NK-92 (cell line): Measurements from ENCODE around the gene GREB1.
"Not testable (repeated sequence)": the region's sequence is repeated elsewhere in the genome, so short reads cannot be mapped to it uniquely, and the experiment has no call there.

ENCODE experiments used
- DNase-seq: peaks from one replicate; lab custom pipeline; 2025; ENCODE audit not compliant: unreplicated experiment; lab: John Stamatoyannopoulos, UW

GREB1 gene

GRCh38 chr2:11659851-11660250, 126.0 kb downstream of the GREB1 start:
- DNase-seq, result no peak

DNA sequence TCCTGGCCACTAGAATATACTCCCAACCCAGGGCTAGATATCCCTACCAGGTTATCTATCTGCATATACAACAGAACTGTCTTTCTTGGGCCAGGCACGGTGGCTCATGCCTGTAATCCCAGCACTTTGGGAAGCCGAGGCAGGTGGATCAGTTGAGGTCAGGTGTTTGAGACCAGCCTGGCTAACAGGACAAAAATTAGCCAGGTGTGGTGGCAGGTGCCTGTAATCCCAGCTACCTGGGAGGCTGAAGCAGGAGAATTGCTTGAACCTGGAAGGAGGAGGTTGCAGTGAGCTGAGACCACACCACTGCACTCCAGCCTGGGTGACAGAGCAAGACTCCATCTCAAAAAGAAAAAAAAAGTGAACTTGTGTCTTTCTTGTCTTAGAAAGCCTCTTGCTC, 126.6 kb downstream of the GREB1 start:
- DNase-seq, result not testable (repeated sequence)

DNA sequence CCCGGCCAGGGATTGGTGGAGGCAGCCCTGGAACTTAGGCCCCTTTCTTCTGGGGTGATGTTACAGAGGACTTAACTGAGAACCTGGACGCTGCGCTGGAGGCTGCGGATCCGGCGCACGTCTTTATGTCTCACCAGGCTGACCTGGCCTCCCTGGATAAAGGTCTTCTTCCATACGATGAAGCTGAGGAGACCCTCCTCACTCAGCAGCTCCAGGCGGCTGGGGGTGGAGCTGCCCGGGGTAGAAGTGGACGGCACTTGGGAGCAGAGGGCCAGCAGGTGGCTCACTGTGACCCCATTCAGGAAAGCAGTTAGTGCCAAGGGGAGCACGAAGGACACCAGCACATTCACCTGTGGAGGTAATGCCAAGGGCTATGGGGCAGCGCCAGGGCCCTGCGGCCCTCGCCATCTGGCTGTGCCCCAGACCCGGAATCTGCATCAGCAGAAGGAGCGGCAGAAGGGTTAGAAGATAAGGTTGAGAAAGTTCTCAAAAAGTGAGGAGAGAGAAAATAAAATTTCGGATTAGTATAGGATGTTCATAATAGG, 128.1 kb downstream of the GREB1 start:
- DNase-seq, result no peak

GRCh38 chr2:11662882-11663281, 129.0 kb downstream of the GREB1 start:
- DNase-seq, result no peak

DNA sequence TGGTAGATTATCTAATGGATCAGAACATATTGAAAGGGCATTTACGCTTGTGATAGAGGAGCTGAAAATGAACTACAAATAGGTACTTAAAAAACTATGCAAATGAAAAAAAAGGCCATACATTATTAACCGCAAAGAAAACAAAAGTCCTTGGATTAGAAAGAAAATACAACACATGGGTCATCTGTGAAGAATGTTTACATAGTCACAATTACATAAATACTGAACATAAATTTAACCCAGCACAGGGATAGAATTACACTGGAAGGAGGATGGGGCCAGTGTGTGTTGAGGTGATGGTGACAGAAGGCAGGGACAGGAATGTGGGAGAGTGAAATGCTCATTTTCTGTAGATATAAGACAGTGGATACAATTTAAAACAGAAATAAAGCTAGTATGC, 129.6 kb downstream of the GREB1 start:
- DNase-seq, result no peak

DNA sequence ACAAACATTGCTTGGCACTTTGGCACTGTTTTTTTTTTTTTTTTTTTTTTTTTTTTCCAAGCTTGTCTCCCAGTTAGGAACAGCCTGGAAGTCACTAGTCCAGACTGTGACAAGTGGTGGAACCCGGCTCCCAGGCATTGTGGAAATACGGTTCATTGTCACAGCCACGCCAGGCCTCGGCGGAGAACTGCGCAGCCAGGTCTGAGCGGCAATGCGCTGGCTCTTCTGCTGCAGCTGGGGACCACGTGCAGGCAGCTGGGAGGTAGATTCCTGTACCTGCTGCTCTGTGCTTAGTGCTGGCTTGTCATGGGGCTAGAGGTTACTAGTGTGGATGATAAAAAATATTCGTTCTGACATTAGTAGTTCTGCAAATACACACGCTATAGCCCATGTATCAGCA, 131.2 kb downstream of the GREB1 start:
- DNase-seq, result no peak

DNA sequence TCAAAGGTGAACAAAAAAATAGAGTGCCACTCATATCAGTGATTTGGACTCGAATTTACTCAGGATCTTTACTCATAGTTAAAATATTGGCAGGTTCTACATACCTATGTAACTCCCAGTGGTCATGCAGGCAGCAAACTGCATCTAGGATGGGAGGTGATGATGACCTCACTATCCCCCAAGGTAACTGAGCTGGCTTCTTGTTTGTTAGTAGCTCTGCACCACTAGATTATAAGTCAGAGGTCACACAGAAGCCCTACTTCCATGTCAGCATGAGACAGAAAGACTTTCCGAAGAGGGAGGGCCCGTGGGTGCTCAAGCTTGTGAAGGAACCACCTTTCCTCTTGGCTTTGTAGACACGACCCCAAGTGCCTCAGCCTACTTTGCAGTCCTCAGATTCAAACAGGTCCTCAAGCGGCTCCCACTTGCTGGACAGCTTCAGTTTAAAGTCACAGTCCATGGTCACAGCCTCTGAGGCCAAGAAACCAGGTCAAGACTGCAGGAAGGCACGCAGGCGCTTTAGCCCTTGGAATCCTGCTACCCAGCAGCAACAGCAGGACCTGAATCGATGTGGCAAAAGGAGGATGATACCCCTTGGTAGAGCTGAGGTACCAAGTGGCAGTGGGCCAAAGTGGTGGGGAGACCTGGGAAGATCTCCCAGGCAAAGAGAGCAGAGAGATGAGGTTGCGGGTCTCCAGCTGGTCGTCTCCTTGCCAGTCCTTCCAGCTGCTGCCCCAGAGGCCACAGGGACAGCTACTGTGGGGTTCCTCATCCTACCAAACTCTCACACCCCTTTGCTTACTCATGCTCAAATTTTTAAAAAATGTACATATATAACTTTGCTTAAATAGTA, 131.9 kb downstream of the GREB1 start:
- DNase-seq, result no peak

GRCh38 chr2:11667194-11667593, 133.3 kb downstream of the GREB1 start:
- no peak for DNase-seq

DNA sequence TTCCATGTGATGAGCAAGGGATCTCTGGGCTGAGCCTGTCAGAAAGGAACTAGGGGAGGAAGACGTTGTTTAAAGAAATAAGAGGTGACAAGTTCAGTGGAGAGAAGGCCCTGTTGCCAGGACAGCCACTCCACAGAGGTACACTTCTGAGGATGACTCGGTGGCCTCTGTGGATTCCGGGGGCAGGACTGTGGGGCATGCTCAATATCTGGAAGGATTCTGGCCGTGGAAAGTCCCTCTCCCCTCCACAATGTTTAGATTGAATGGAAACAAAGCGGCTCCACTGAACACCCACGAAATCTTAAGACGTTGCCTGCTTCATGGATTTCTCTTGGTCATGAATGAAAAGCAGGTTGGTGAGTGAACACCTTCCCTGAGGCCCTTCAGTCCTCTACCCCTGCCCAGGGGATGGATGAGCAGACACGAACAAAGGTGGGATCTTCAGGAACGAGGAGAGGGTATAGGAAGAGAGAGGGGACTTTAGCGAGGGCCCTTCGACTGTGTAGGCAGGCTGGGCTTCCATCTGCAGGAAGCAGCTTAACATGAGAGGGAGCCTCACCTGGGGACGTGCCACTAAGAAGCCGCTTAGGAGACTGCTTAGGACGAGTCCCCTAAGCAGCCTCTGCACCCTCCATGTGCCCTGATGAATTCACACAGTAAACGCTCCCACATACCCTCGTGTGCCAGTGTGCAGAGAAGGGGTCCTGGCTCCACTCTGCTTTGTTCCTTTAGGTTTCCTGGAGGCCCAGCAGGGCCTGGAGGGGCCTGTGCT, 134.2 kb downstream of the GREB1 start:
- DNase-seq, result no peak

- DNase-seq, result no peak
These were observed 135.8 kb downstream of the GREB1 start, which contains the start of gene NTSR2 for GRCh38 chr2:11669454-11670291. NTSR2 (minus strand) TSS chr2:11670195; CDS start chr2:11670129, 66 bp downstream.

DNA sequence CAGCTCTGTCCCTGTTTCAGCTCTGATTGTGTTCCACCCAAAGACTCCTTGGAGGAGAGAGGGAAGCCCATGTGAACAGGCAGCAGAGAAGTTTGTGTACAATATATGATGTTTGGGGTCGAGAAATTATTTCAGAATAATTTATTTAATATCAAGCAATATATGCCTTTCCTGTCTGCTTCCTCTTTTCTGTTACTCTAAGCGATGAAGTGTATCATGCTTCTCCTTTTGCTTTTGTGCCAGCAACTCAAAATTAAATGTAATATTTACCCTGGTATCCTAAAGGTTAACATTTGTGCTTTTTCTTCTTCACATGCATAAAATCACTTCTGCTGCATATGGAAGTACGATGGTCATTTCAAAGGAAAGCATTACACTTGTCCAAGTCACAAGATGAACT, 138.6 kb downstream of the GREB1 start:
- DNase-seq, result no peak

- DNase-seq, result no peak
These were observed 141.1 kb downstream of the GREB1 start for GRCh38 chr2:11674983-11675382.

DNA sequence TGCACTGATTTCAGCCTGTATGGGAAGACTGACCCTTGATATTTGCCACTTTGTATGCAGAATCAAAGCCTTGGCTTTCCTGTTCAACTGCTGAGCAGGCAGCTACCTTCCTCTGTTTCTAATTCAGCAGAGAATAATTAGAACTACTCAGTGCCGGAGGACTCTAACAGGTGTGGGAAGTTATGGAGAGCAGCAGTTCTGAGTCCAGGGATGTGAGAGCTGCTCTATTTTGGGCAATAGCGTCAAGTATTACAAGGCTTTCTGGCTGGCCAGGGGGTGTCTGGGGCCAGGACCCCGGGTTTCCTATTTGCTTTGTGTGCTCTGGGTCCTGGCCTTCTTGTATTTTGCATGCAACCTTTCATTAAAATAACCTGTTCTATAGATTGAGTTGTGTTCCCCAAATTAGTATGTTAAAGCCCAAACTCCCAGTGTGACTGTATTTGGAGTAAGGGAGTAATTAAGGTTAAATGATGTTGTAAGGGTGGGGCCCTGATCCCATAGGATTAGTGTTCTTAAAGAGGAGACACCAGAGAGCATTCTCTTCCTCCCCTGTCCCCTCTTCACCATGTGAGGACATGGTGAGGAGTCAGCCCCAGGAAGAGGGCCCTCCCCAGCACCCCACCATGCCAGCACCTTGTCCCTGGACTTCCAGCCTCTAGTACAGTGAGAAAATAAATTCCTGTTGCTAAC, 141.7 kb downstream of the GREB1 start:
- DNase-seq, result no peak

DNA sequence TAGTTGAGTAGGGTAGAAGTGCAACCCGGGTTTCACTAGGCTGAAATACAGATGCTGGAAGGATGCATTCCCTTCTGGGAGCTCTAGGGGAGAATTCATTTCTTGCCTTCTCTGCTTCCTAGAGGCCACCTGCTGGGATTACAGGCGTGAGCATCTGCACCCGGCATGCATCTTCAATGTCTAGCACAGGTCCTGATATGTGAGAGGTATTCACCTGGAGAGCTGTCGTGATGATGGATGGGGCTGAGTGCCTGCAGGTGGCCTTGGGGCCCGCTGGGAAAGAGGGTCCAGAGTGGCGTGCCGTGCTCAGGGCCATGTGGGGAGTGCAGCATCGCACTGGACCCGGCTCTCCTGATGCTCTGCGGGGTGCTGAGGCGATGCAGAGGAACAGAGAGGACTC, 142.8 kb downstream of the GREB1 start:
- DNase-seq, result no peak

DNA sequence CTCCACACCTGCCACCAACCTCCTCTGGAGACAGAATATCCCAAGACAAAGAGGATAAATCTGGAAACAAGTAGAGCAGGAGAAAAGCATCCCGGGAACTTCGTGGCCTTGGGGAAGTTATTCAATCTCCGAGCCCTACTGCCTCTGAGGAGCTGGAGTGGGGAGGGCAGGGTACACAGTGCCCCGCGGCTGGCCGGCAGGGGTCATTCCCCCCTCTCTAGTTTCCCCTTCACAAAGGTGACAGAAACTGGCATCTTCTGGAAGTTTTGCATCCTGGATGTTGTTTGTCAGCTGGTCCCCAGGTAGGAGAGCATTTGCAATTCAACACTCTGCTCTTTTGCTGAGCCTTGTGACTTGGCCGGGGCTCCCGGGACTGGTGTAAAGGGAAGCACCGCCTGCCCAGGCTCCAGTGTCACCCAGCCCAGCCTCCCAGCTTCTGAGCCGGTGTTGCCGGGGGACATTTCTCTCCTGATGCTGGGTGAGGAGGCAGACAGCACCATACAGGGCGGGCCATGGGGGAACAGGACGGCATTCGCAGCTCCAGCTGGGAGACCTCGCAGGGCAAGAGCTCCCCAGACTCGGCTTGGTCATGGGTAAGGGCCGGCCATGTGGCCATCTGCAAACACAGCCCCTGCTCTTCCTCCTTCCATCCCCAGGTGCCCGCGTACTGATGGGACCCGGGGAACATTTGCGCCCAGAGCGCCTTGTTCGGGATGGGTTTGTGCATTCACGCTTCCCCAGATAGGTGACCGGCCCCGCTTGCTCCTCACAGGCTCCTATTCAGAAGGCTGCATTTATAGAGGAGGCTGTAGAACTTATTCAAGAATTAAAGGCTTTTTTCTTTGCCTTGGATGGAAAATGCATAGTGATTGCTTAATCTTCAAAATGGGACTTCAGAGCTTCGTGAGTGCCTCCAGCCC, 143.6 kb downstream of the GREB1 start:
- no peak for DNase-seq

- DNase-seq, result no peak
These were observed 144.6 kb downstream of the GREB1 start for GRCh38 chr2:11678306-11678960.

- DNase-seq, result no peak
These were observed 145.2 kb downstream of the GREB1 start for GRCh38 chr2:11679016-11679415.

- DNase-seq, result no peak
These were observed 145.8 kb downstream of the GREB1 start for GRCh38 chr2:11679486-11680181.
